Ishikawa (cell line): ENCODE measurements around the gene UBE2H.

Source experiments
- CEBPB ChIP-seq: IDR thresholded peaks from 2 replicates; pipeline ENCODE4 v1.6.1; 2012
- CREB1 ChIP-seq: IDR thresholded peaks from 2 replicates; pipeline ENCODE4 v1.6.1; 2012; ENCODE audit warnings: low read depth
- EGR1 ChIP-seq: IDR thresholded peaks from 2 replicates; pipeline ENCODE4 v1.6.1; 2012
- EP300 ChIP-seq: IDR thresholded peaks from 2 replicates; pipeline ENCODE4 v1.6.1; 2012; ENCODE audit warnings: borderline replicate concordance
- FOXM1 ChIP-seq: IDR thresholded peaks from 2 replicates; pipeline ENCODE4 v1.6.1; 2012; ENCODE audit warnings: low read depth, borderline replicate concordance
- NFIC ChIP-seq: IDR thresholded peaks from 2 replicates; pipeline ENCODE4 v1.6.1; 2012
- RAD21 ChIP-seq: IDR thresholded peaks from 2 replicates; pipeline ENCODE4 v1.6.1; 2012; ENCODE audit warnings: low read depth
- REST ChIP-seq: IDR thresholded peaks from 2 replicates; pipeline ENCODE4 v1.6.1; 2012; ENCODE audit warnings: low read depth, mild to moderate bottlenecking
- TAF1 ChIP-seq: IDR thresholded peaks from 2 replicates; pipeline ENCODE4 v1.6.1; 2012; ENCODE audit warnings: low read depth, mild to moderate bottlenecking
- TCF12 ChIP-seq: IDR thresholded peaks from 2 replicates; pipeline ENCODE4 v1.6.1; 2012; ENCODE audit warnings: low read depth
- TEAD4 ChIP-seq: IDR thresholded peaks from 2 replicates; pipeline ENCODE4 v1.6.1; 2012
- YY1 ChIP-seq: IDR thresholded peaks from 2 replicates; pipeline ENCODE4 v1.6.1; 2012; ENCODE audit warnings: low read depth
- ZBTB7A ChIP-seq: IDR thresholded peaks from 2 replicates; pipeline ENCODE4 v1.6.1; 2012; ENCODE audit warnings: low read depth
- TF ChIP-seq, protein P1 (sequence below): IDR thresholded peaks from 2 replicates; pipeline ENCODE4 v1.6.1; 2012
- TF ChIP-seq, protein P2 (sequence below): IDR thresholded peaks from 2 replicates; pipeline ENCODE4 v1.6.1; 2012

The UBE2H gene

DNA sequence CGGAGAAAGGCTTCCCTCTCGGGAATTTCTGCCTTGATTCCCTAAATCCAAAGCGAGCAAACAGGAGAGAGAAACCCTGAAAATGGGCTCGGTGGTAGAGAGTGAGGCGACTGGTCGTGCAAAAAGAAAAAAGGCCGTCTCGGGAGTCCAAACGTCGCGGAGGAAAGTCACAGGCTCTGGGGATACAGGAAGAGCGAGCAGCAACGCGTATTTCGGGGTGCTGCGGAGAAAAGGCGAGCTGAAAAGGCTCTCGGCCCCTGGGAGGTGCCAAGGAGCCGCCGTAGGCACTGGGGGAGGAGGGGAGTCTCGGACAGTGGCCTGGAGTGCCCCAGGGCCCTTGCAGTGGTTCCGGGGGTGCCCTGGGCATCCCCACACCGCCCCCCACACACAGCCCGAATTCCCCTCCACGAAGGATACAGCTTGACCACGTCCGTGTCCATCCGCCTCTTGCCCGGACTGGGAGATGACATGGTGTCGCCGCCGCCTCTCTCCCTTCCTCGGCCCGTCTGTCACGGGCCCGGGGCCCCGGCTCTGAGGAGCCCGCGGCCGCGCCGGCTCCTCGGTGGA, 591 bp downstream of the UBE2H start:
- TF ChIP-seq, protein P1, sequence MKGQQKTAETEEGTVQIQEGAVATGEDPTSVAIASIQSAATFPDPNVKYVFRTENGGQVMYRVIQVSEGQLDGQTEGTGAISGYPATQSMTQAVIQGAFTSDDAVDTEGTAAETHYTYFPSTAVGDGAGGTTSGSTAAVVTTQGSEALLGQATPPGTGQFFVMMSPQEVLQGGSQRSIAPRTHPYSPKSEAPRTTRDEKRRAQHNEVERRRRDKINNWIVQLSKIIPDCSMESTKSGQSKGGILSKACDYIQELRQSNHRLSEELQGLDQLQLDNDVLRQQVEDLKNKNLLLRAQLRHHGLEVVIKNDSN: no peak
- no peak for TF ChIP-seq TAF1
- TF ChIP-seq TCF12: no peak
- no peak for TF ChIP-seq EGR1
- TF ChIP-seq CEBPB: no peak
- TF ChIP-seq, protein P2, sequence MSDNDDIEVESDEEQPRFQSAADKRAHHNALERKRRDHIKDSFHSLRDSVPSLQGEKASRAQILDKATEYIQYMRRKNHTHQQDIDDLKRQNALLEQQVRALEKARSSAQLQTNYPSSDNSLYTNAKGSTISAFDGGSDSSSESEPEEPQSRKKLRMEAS: no peak
- TF ChIP-seq NFIC: no peak
- TF ChIP-seq REST: no peak

DNA sequence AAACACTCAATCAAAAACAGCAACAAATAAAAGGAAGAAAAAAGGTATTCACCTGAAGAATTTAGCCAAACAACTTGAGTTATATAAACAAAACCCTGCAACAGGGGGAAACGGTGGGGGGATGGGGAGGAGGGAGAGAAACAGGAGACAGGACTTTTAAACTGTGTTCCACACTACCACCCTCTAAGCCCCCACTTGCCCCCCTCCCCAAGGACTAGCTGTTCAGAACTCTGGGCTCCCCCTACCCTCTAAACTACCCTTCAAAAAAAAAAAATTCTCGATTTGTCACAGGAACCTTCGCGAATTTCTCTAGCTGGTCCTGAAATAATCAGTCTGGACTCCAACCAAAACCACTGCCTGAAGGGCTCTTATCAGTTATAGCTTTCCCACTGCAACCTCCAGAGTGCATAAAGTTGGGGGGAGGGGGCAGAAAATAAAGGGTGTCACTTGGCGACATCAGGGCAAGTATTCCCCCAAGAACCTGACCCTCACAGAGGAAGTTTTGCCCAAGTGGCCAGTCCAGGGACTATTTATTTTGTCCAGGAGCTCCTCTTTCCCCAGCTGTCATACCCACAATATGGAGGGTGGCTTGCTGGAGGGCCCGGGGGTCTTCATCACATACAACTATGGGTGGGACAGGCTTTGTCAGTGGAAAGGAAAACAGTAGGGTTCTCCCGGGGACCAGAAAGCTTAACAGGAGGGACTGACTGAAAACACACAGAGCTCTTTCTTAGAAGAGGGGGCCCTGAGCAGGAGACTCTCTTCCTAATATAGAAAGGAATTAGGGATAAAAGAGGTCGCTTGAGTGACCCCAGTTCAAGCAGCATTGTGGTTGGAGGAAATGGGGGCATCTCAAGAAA, 1.3 kb downstream of the UBE2H start:
- 0 out of 2 replicates have a peak, but pooled peaks have one; percentile 31 for TF ChIP-seq ZBTB7A
- TF ChIP-seq YY1: no peak

GRCh38 chr7:129950933-129951225, 1.9 kb downstream of the UBE2H start:
- no peak for TF ChIP-seq ZBTB7A
- TF ChIP-seq, protein P2: no peak
- no peak for TF ChIP-seq EGR1
- TF ChIP-seq TAF1: no peak
- TF ChIP-seq, protein P1: no peak
- TF ChIP-seq TEAD4: no peak

- no peak for TF ChIP-seq CREB1
- TF ChIP-seq, protein P1: no peak
- no peak for TF ChIP-seq EP300
- TF ChIP-seq, protein P2: no peak
- TF ChIP-seq CEBPB: no peak
- TF ChIP-seq TEAD4: no peak
- TF ChIP-seq YY1: no peak
- TF ChIP-seq NFIC: no peak
- TF ChIP-seq TCF12: no peak
- no peak for TF ChIP-seq EGR1
- no peak for TF ChIP-seq ZBTB7A
- TF ChIP-seq RAD21: no peak
- no peak for TF ChIP-seq FOXM1
- TF ChIP-seq REST: no peak
- no peak; the same call in 1 of the 2 replicates for TF ChIP-seq TAF1
Measured at GRCh38 chr7:129950191-129950932, 2.4 kb downstream of the UBE2H start.
